B cell (primary cell): ENCODE results near the gene SMARCD3.

ENCODE experiments used
- EZH2 ChIP-seq: IDR thresholded peaks from 2 replicates; pipeline ENCODE4 v1.6.1; 2012; ENCODE audit warnings: borderline replicate concordance, low read depth, mild to moderate bottlenecking, moderate library complexity, low read length; ENCODE audit not compliant: insufficient read depth, poor library complexity, severe bottlenecking
- TF ChIP-seq, protein P1 (sequence below): fragments of 200-600 bp; IDR thresholded peaks from one replicate; pipeline ENCODE4 v1.8.0; 2022; ENCODE audit warnings: antibody characterized with exemption, mild to moderate bottlenecking

DNA sequence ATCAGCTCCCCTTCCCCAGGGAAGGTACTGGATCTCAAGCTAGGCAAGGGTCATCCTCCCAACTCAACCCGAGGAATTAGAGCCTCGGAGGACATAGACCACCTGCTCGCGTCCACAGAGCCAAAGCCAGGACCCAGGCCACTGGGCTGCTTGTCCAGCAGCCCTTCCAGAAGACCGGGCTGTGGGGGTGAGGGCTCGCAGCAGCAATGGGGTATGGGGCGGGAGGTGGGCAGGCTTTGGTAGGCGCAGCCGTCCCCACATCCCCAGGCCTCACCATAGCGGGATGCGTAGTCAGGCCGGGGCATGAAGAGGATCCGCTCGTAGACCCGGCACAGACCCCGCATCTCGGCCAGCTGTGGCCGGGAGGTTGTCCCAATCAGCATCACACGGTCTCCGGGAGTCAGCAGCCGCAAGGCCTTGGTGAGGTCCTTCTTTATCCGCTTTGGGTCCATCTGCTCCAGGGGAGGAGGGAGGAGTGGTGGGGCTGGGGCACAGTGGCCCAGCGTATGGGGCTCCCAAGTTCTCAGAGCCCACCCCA, 56.4 kb downstream of the SMARCD3 start:
- TF ChIP-seq, protein P1, sequence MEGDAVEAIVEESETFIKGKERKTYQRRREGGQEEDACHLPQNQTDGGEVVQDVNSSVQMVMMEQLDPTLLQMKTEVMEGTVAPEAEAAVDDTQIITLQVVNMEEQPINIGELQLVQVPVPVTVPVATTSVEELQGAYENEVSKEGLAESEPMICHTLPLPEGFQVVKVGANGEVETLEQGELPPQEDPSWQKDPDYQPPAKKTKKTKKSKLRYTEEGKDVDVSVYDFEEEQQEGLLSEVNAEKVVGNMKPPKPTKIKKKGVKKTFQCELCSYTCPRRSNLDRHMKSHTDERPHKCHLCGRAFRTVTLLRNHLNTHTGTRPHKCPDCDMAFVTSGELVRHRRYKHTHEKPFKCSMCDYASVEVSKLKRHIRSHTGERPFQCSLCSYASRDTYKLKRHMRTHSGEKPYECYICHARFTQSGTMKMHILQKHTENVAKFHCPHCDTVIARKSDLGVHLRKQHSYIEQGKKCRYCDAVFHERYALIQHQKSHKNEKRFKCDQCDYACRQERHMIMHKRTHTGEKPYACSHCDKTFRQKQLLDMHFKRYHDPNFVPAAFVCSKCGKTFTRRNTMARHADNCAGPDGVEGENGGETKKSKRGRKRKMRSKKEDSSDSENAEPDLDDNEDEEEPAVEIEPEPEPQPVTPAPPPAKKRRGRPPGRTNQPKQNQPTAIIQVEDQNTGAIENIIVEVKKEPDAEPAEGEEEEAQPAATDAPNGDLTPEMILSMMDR, result no peak
- no peak for TF ChIP-seq EZH2
